GM08714 (cell line): ENCODE results near the gene DOCK3.
"Not testable (repeated sequence)": the region's sequence is repeated elsewhere in the genome, so short reads cannot be mapped to it uniquely, and the experiment has no call there.

ENCODE experiments used
- H3K4me3 ChIP-seq: fragments of 200-500 bp; sonication (Bioruptor generic); 2 replicates; pipeline ENCODE4 v1.5.1; 2014; ENCODE audit warnings: mild to moderate bottlenecking, low read length, inconsistent platforms
- ZNF274 ChIP-seq: IDR thresholded peaks from 2 replicates; pipeline ENCODE4 v1.6.1; 2012; ENCODE audit warnings: mild to moderate bottlenecking, low read depth, low read length

The DOCK3 gene

GRCh38 chr3:51360806-51361205, 686.1 kb downstream of the DOCK3 start:
- TF ChIP-seq ZNF274: no peak
- H3K4me3 ChIP-seq: no peak overlapping the region

- H3K4me3 ChIP-seq: no peak overlapping the region
- no peak for TF ChIP-seq ZNF274
Observed at GRCh38 chr3:51361746-51362145, 687.0 kb downstream of the DOCK3 start.

GRCh38 chr3:51362476-51362875, 687.7 kb downstream of the DOCK3 start:
- no peak overlapping the region for H3K4me3 ChIP-seq
- no peak for TF ChIP-seq ZNF274

- not testable (repeated sequence) for H3K4me3 ChIP-seq
Observed at GRCh38 chr3:51368276-51368675, 693.5 kb downstream of the DOCK3 start.

- no peak overlapping the region for H3K4me3 ChIP-seq
- TF ChIP-seq ZNF274: no peak
Observed at GRCh38 chr3:51371943-51372557, 697.3 kb downstream of the DOCK3 start.

- no peak overlapping the region for H3K4me3 ChIP-seq
- TF ChIP-seq ZNF274: no peak
Observed at GRCh38 chr3:51373658-51374421, 699.1 kb downstream of the DOCK3 start.

GRCh38 chr3:51374456-51374855, 699.7 kb downstream of the DOCK3 start:
- no peak for TF ChIP-seq ZNF274

GRCh38 chr3:51375136-51375535, 700.4 kb downstream of the DOCK3 start:
- H3K4me3 ChIP-seq: no peak overlapping the region
- no peak for TF ChIP-seq ZNF274

More at GRCh38 chr3:51374456-51374855, 699.7 kb downstream of the DOCK3 start:
- H3K4me3 ChIP-seq: no peak overlapping the region

GRCh38 chr3:51375571-51375970, 700.8 kb downstream of the DOCK3 start:
- no peak for TF ChIP-seq ZNF274
- no peak overlapping the region for H3K4me3 ChIP-seq

GRCh38 chr3:51378065-51378464, 703.3 kb downstream of the DOCK3 start:
- TF ChIP-seq ZNF274: no peak

GRCh38 chr3:51378726-51379125, 704.0 kb downstream of the DOCK3 start:
- no peak overlapping the region for H3K4me3 ChIP-seq
- TF ChIP-seq ZNF274: no peak

More at GRCh38 chr3:51378065-51378464, 703.3 kb downstream of the DOCK3 start:
- H3K4me3 ChIP-seq: no peak overlapping the region

- no peak for TF ChIP-seq ZNF274
- no peak overlapping the region for H3K4me3 ChIP-seq
Observed at GRCh38 chr3:51379301-51379700, 704.6 kb downstream of the DOCK3 start.

GRCh38 chr3:51379746-51380455, 705.2 kb downstream of the DOCK3 start:
- no peak for TF ChIP-seq ZNF274
- H3K4me3 ChIP-seq: no peak overlapping the region

GRCh38 chr3:51380601-51381332, 706.0 kb downstream of the DOCK3 start:
- H3K4me3 ChIP-seq: no peak overlapping the region
- TF ChIP-seq ZNF274: no peak

- no peak overlapping the region for H3K4me3 ChIP-seq
- TF ChIP-seq ZNF274: no peak
Observed at GRCh38 chr3:51381333-51381705, 706.6 kb downstream of the DOCK3 start.
